HEK293 (cell line): ENCODE data around the gene ANKRD65.

Experiments
- CTCF ChIA-PET: fragments of 350-600 bp; formaldehyde crosslinking; extraction: SDS; loops from one replicate; lab custom pipeline; 2021; ENCODE audit warnings: antibody characterized with exemption; lab: Yijun Ruan, JAX
- POLR2A ChIA-PET: fragments of 300-600 bp; formaldehyde crosslinking; extraction: SDS; loops from one replicate; lab custom pipeline; 2020; ENCODE audit warnings: antibody characterized with exemption, inconsistent platforms; lab: Yijun Ruan, JAX
- H3K27ac ChIP-seq: fragments of 200-500 bp; sonication (Bioruptor generic); 2 replicates; pipeline ENCODE4 v1.5.1; 2014; ENCODE audit warnings: low read depth, low read length, control low read depth, inconsistent platforms; ENCODE audit errors: extremely low read depth
- H3K36me3 ChIP-seq, 2 experiments: fragments of 200-500 bp in 1 of 2; sonication (Bioruptor generic) in 1 of 2; 1 replicate in 1 of 2; 2 replicates in 1 of 2; pipeline ENCODE4 v1.5.1; 2014 to 2017; ENCODE audit warnings: inconsistent platforms in 2 of 2, low read length in 2 of 2; ENCODE audit not compliant: control insufficient read depth in 2 of 2, insufficient read depth in 1 of 2
- H3K4me1 ChIP-seq: fragments of 200-500 bp; sonication (Bioruptor generic); 2 replicates; pipeline ENCODE4 v1.5.1; 2014; ENCODE audit warnings: mild to moderate bottlenecking, low read length, inconsistent platforms; ENCODE audit not compliant: control insufficient read depth, insufficient read depth
- H3K4me3 ChIP-seq: 2 replicates; pipeline ENCODE4 v1.5.1; 2011; ENCODE audit warnings: low read depth, mild to moderate bottlenecking, control low read depth, low read length, moderate library complexity
- H3K9me3 ChIP-seq: fragments of 200-500 bp; sonication (Bioruptor generic); 2 replicates; pipeline ENCODE4 v1.5.1; 2014; ENCODE audit warnings: low read depth, low read length, inconsistent platforms; ENCODE audit not compliant: control insufficient read depth, insufficient read depth
- GLIS1 ChIP-seq: fragments of 450-650 bp; formaldehyde crosslinking; IDR thresholded peaks from 2 replicates; pipeline ENCODE4 v1.5.1; 2016; ENCODE audit warnings: missing biosample characterization, missing genetic modification characterization
- HIC1 ChIP-seq: fragments of 450-650 bp; formaldehyde crosslinking; IDR thresholded peaks from 2 replicates; pipeline ENCODE4 v1.5.1; 2016; ENCODE audit warnings: missing biosample characterization, missing genetic modification characterization
- HOXA7 ChIP-seq: sonication (generic); formaldehyde crosslinking; IDR thresholded peaks from 2 replicates; pipeline ENCODE4 v1.8.1; 2022; ENCODE audit warnings: missing genetic modification reagents, borderline replicate concordance
- REST ChIP-seq: fragments of 450-650 bp; formaldehyde crosslinking; IDR thresholded peaks from 2 replicates; pipeline ENCODE4 v1.5.1; 2016; ENCODE audit warnings: missing biosample characterization, missing genetic modification characterization
- ZIC2 ChIP-seq: fragments of 450-650 bp; formaldehyde crosslinking; IDR thresholded peaks from 2 replicates; pipeline ENCODE4 v1.5.1; 2016; ENCODE audit warnings: missing biosample characterization, missing genetic modification characterization
- ZNF132 ChIP-seq: fragments of 450-650 bp; formaldehyde crosslinking; IDR thresholded peaks from 2 replicates; pipeline ENCODE4 v1.5.1; 2017; ENCODE audit warnings: missing biosample characterization, missing genetic modification characterization, borderline replicate concordance
- ZNF18 ChIP-seq: fragments of 450-650 bp; formaldehyde crosslinking; IDR thresholded peaks from 2 replicates; pipeline ENCODE4 v1.5.1; 2016; ENCODE audit warnings: missing biosample characterization, missing genetic modification characterization
- ZNF214 ChIP-seq: fragments of 450-650 bp; formaldehyde crosslinking; IDR thresholded peaks from 2 replicates; pipeline ENCODE4 v1.5.1; 2017; ENCODE audit warnings: missing biosample characterization, mild to moderate bottlenecking, missing genetic modification characterization, borderline replicate concordance
- ZNF266 ChIP-seq: fragments of 450-650 bp; formaldehyde crosslinking; IDR thresholded peaks from 2 replicates; pipeline ENCODE4 v1.5.1; 2016; ENCODE audit warnings: missing biosample characterization, missing genetic modification characterization, low read depth
- ZNF311 ChIP-seq: fragments of 450-650 bp; formaldehyde crosslinking; IDR thresholded peaks from 2 replicates; pipeline ENCODE4 v1.5.1; 2017; ENCODE audit warnings: missing biosample characterization, missing genetic modification characterization, borderline replicate concordance
- ZNF335 ChIP-seq: fragments of 450-650 bp; formaldehyde crosslinking; conservative IDR thresholded peaks from 2 replicates; pipeline ENCODE4 v1.5.1; 2016; ENCODE audit warnings: missing biosample characterization, missing genetic modification characterization
- ZNF394 ChIP-seq: fragments of 450-650 bp; formaldehyde crosslinking; IDR thresholded peaks from 2 replicates; pipeline ENCODE4 v1.5.1; 2016; ENCODE audit warnings: missing biosample characterization, missing genetic modification characterization, mild to moderate bottlenecking, moderate library complexity, borderline replicate concordance
- ZNF677 ChIP-seq: fragments of 450-650 bp; IDR thresholded peaks from 2 replicates; pipeline ENCODE4 v1.5.0; 2018; ENCODE audit warnings: missing biosample characterization, mild to moderate bottlenecking, missing genetic modification characterization, moderate library complexity
- ZNF707 ChIP-seq: fragments of 450-650 bp; formaldehyde crosslinking; IDR thresholded peaks from 2 replicates; pipeline ENCODE4 v1.5.1; 2016; ENCODE audit warnings: missing biosample characterization, missing genetic modification characterization
- ZNF768 ChIP-seq: fragments of 450-650 bp; formaldehyde crosslinking; IDR thresholded peaks from 2 replicates; pipeline ENCODE4 v1.5.1; 2018; ENCODE audit warnings: missing biosample characterization, mild to moderate bottlenecking, missing genetic modification characterization
- ZSCAN30 ChIP-seq: fragments of 450-650 bp; IDR thresholded peaks from 2 replicates; pipeline ENCODE4 v1.5.1; 2018; ENCODE audit warnings: missing biosample characterization, mild to moderate bottlenecking, missing genetic modification characterization, moderate library complexity

The ANKRD65 gene

GRCh38 chr1:1437904-1438376 is 16.9 kb upstream of the ANKRD65 start:
- no peak overlapping the region for H3K4me3 ChIP-seq
- TF ChIP-seq ZSCAN30: no peak
- TF ChIP-seq ZNF335: no peak
- no peak for TF ChIP-seq ZNF394 (tag by site-specific recombination)
- TF ChIP-seq ZNF768 (tag by site-specific recombination): no peak
- no peak for TF ChIP-seq ZNF677 (tag by site-specific recombination)
- TF ChIP-seq ZNF707: no peak
- TF ChIP-seq HOXA7: no peak
- TF ChIP-seq ZNF311: no peak
- no peaks in the 10 kb centered on the region for H3K4me1 ChIP-seq
- no peak overlapping the region for H3K27ac ChIP-seq
- no peaks in the 10 kb centered on the region for H3K9me3 ChIP-seq
- peaks cover 0 to 9% of the 10 kb centered on the region in 2 experiments; a peak in 1 of 3 replicates for H3K36me3 ChIP-seq
- CTCF ChIA-PET: interaction anchor here (0.6 to 1.3 kb wide), 4 partner anchors 20 to 67 kb away, joined by 3 to 5 read pairs (median 4); partner anchors contain the start of gene MRPL20
- POLR2A ChIA-PET: no interaction called here

GRCh38 chr1:1437033-1437903 is 16.2 kb upstream of the ANKRD65 start:
- Histone ChIP-seq H3K4me3 (no peak overlapping the region), H3K4me1 (no peaks in the 10 kb centered on the region), H3K9me3 (no peaks in the 10 kb centered on the region), H3K36me3 (peaks cover 0 to 9% of the 10 kb centered on the region in 2 experiments; a peak in 1 of 3 replicates), H3K27ac (no peak overlapping the region)
- ChIA-PET POLR2A (interaction anchor here (0.8 kb wide), 1 partner anchor 31 kb away, joined by 3 read pairs; the partner anchor contains the start of gene MRPL20), CTCF (interaction anchor here (0.5 to 1.4 kb wide), 5 partner anchors 21 to 534 kb away, joined by 3 to 6 read pairs (median 5); partner anchors contain the start of gene CCNL2)
- TF ChIP-seq ZNF266 (tag by site-specific recombination): no peak
- TF ChIP-seq ZIC2: peak; percentile 41
- TF ChIP-seq ZNF18 (tag by site-specific recombination): no peak
- peak; percentile 78; the same call in 1 of the 2 replicates for TF ChIP-seq HIC1 (tag by site-specific recombination)
- no peak for TF ChIP-seq ZNF132

GRCh38 chr1:1436630-1437032 is 15.6 kb upstream of the ANKRD65 start:
- H3K27ac ChIP-seq: no peak overlapping the region
- H3K36me3 ChIP-seq: peaks cover 0 to 9% of the 10 kb centered on the region in 2 experiments; a peak in 1 of 3 replicates
- H3K9me3 ChIP-seq: no peaks in the 10 kb centered on the region
- no peak for TF ChIP-seq ZNF214
- TF ChIP-seq GLIS1 (tag by site-specific recombination): peak; percentile 50
- 0 out of 2 replicates have a peak, but pooled peaks have one; percentile 19 for TF ChIP-seq REST (tag by site-specific recombination)
- TF ChIP-seq, all 188 proteins: peak for 2
- Histone ChIP-seq H3K4me1 (no peaks in the 10 kb centered on the region), H3K4me3 (no peak overlapping the region)
- ChIA-PET POLR2A (no interaction called here), CTCF (interaction anchor here (0.5 to 1.4 kb wide), 2 partner anchors 37 to 533 kb away, joined by 3 to 6 read pairs; partner anchors contain the start of gene CCNL2)
